CD14-positive monocyte (primary cell): ENCODE measurements around the gene SLC7A10. TPM values are rescaled to one million over a fixed set of nuclear protein-coding genes. Genes with fewer than 3 reads are reported as not detected.
A peak's percentile ranks its signal among the peaks of the same experiment; 100 is the strongest.

Source experiments
- DNase-seq, 3 donors: peaks; one replicate each; pipeline ENCODE4 v3.0.0-alpha.2; 2011 to 2022
- H2AFZ ChIP-seq: 2 replicates; pipeline ENCODE4 v1.6.0; 2012; ENCODE audit warnings: mild to moderate bottlenecking, low read depth, low read length, inconsistent platforms; ENCODE audit not compliant: insufficient read depth, poor library complexity, severe bottlenecking
- H3K27ac ChIP-seq, 2 donors: 1 replicate in 1 of 2; 2 replicates in 1 of 2; pipeline ENCODE4 v1.5.1; 2012 to 2013; ENCODE audit warnings: low read length in 2 of 2, control low read depth in 1 of 2, inconsistent platforms in 1 of 2, low read depth in 1 of 2, mild to moderate bottlenecking in 1 of 2
- H3K27me3 ChIP-seq, 2 donors: one replicate each; pipeline versions ENCODE4 v1.6.0 to v1.6.1; 2011 to 2013; ENCODE audit warnings: low read length in 2 of 2; ENCODE audit not compliant: control insufficient read depth in 2 of 2, insufficient read depth in 2 of 2
- H3K36me3 ChIP-seq, 2 donors: replicated peaks in 1 of 2; 1 replicate in 1 of 2; 2 replicates in 1 of 2; pipeline versions ENCODE4 v1.5.1 to v1.6.1; 2012 to 2013; ENCODE audit warnings: low read length in 2 of 2, control low read depth in 1 of 2, inconsistent platforms in 1 of 2, mild to moderate bottlenecking in 1 of 2; ENCODE audit not compliant: insufficient read depth in 2 of 2, control insufficient read depth in 1 of 2
- H3K4me1 ChIP-seq, 2 donors: 1 replicate in 1 of 2; 2 replicates in 1 of 2; pipeline versions ENCODE4 v1.5.1 to v1.6.1; 2012 to 2013; ENCODE audit warnings: low read length in 2 of 2, control low read depth in 1 of 2, inconsistent platforms in 1 of 2, mild to moderate bottlenecking in 1 of 2, moderate library complexity in 1 of 2; ENCODE audit not compliant: insufficient read depth in 2 of 2, control insufficient read depth in 1 of 2
- H3K4me2 ChIP-seq: replicated peaks from 2 replicates; pipeline ENCODE3; 2012; ENCODE audit warnings: low read length, moderate library complexity, mild to moderate bottlenecking; ENCODE audit not compliant: poor library complexity, severe bottlenecking; ENCODE audit errors: extremely low read depth
- H3K4me3 ChIP-seq, 3 experiments: fragments of 200-600 bp in 1 of 3; sonication (generic) in 1 of 3; replicated peaks in 1 of 3; 1 replicate in 2 of 3; 2 replicates in 1 of 3; pipeline ENCODE4 v1.5.1; 2011 to 2013; ENCODE audit warnings: low read length in 3 of 3, mild to moderate bottlenecking in 3 of 3, control low read depth in 2 of 3, low read depth in 2 of 3, inconsistent platforms in 1 of 3, moderate library complexity in 1 of 3
- H3K79me2 ChIP-seq: 2 replicates; pipeline ENCODE4 v1.6.0; 2012; ENCODE audit warnings: mild to moderate bottlenecking, control low read depth, inconsistent platforms, low read length, moderate library complexity; ENCODE audit not compliant: insufficient read depth
- H3K9ac ChIP-seq: 2 replicates; pipeline ENCODE4 v1.6.0; 2017; ENCODE audit warnings: low read length, mild to moderate bottlenecking; ENCODE audit not compliant: insufficient read depth, poor library complexity, severe bottlenecking
- H3K9me3 ChIP-seq, 2 donors: replicated peaks in 1 of 2; 1 replicate in 1 of 2; 2 replicates in 1 of 2; pipeline versions ENCODE4 v1.5.1 to v1.6.1; 2012 to 2013; ENCODE audit warnings: low read length in 2 of 2, control low read depth in 1 of 2; ENCODE audit not compliant: control insufficient read depth in 1 of 2, insufficient read depth in 1 of 2
- H4K20me1 ChIP-seq: 2 replicates; pipeline ENCODE4 v1.6.0; 2012; ENCODE audit warnings: mild to moderate bottlenecking, low read length, control low read depth, moderate library complexity; ENCODE audit not compliant: insufficient read depth
- H3K27ac Mint-ChIP-seq, 7 donors: one replicate each; pipeline ENCODE4 v1.8.0; 2020; ENCODE audit warnings: mild to moderate bottlenecking in 7 of 7, mixed read lengths in 7 of 7, moderate library complexity in 6 of 7, inconsistent platforms in 2 of 7
- H3K27me3 Mint-ChIP-seq, 3 donors: one replicate each; pipeline ENCODE4 v1.8.0; 2021 to 2022; ENCODE audit warnings: low read depth in 3 of 3, mild to moderate bottlenecking in 3 of 3, mixed read lengths in 3 of 3, moderate library complexity in 3 of 3, inconsistent platforms in 1 of 3
- H3K36me3 Mint-ChIP-seq, 2 donors: one replicate each; pipeline ENCODE4 v1.8.0; 2020; ENCODE audit warnings: mixed read lengths in 2 of 2, inconsistent platforms in 1 of 2, mild to moderate bottlenecking in 1 of 2
- H3K4me1 Mint-ChIP-seq: one replicate; pipeline ENCODE4 v1.8.0; 2020; ENCODE audit warnings: mild to moderate bottlenecking, mixed read lengths
- H3K4me3 Mint-ChIP-seq, 2 donors: one replicate each; pipeline ENCODE4 v1.8.0; 2020; ENCODE audit warnings: mild to moderate bottlenecking in 2 of 2, mixed read lengths in 2 of 2, moderate library complexity in 1 of 2
- H3K9me3 Mint-ChIP-seq, 7 donors: one replicate each; pipeline ENCODE4 v1.8.0; 2020 to 2022; ENCODE audit warnings: mixed read lengths in 7 of 7, mild to moderate bottlenecking in 6 of 7, moderate library complexity in 6 of 7, inconsistent platforms in 2 of 7
- WGBS: methylation state at CpG from one replicate; pipeline ENCODE4 v1.1.5; 2013; ENCODE audit warnings: missing lambda C conversion rate; ENCODE audit not compliant: insufficient coverage; 5-methylcytosine and 5-hydroxymethylcytosine counted together
- intact Hi-C, 2 donors: fragments of 100-400 bp; cut with micrococcal nuclease; formaldehyde crosslinking; loops; one replicate each; pipeline versions ENCODE4 v1.15.0 to v1.15.1; 2023
- polyA plus RNA-seq, 3 donors: library from polyadenylated mRNA; depleted of rRNA in 1 of 3; unstranded in 2 of 3; stranded (reverse) in 1 of 3; fragments of 300-500 nt in 2 of 3; fragments of >200 nt in 1 of 3; fragmentation: Illumina TruSeq in 2 of 3; gene quantifications; 1 replicate in 2 of 3; 2 replicates in 1 of 3; pipeline ENCODE4 v1.2.3, GENCODE V29; 2012 to 2021
- TF ChIP-seq, protein P1 (sequence below): fragments of 200-600 bp; IDR thresholded peaks from one replicate; pipeline ENCODE4 v1.8.0; 2022; ENCODE audit warnings: antibody characterized with exemption, mild to moderate bottlenecking

SLC7A10 gene
- polyA plus RNA-seq, 3 donors, result 0.52 TPM; not detected in 2

GRCh38 chr19:33193269-33193864 is 32.3 kb downstream of the SLC7A10 start:
- intact Hi-C loops, result no loop called here

GRCh38 chr19:33192010-33192409 is 33.6 kb downstream of the SLC7A10 start:
- intact Hi-C loops, result no loop called here
- H3K27me3 Mint-ChIP-seq, result peaks cover 7 to 19% (median 11%) of the 10 kb centered on the region in 3 donors
- Histone ChIP-seq H3K9me3 (no peaks in the 10 kb centered on the region), H3K79me2 (peaks cover 23% of the 10 kb centered on the region), H2AFZ (no peak overlapping the region), H3K9ac (no peak overlapping the region), H3K4me1 (peaks cover 49 to 55% of the 10 kb centered on the region in 2 donors), H4K20me1 (peaks cover 8% of the 10 kb centered on the region), H3K36me3 (peaks cover 0 to 5% of the 10 kb centered on the region in 2 donors), H3K4me3 (no peak overlapping the region), H3K27me3 (no peaks in the 10 kb centered on the region), H3K4me2 (no peak overlapping the region), H3K27ac (no peak overlapping the region)
- 70% methylated on average over 7 of the region's 7 CpGs for WGBS
- no peaks in the 10 kb centered on the region for H3K9me3 Mint-ChIP-seq
- H3K27ac Mint-ChIP-seq, result no peak overlapping the region
- TF ChIP-seq, protein P1, sequence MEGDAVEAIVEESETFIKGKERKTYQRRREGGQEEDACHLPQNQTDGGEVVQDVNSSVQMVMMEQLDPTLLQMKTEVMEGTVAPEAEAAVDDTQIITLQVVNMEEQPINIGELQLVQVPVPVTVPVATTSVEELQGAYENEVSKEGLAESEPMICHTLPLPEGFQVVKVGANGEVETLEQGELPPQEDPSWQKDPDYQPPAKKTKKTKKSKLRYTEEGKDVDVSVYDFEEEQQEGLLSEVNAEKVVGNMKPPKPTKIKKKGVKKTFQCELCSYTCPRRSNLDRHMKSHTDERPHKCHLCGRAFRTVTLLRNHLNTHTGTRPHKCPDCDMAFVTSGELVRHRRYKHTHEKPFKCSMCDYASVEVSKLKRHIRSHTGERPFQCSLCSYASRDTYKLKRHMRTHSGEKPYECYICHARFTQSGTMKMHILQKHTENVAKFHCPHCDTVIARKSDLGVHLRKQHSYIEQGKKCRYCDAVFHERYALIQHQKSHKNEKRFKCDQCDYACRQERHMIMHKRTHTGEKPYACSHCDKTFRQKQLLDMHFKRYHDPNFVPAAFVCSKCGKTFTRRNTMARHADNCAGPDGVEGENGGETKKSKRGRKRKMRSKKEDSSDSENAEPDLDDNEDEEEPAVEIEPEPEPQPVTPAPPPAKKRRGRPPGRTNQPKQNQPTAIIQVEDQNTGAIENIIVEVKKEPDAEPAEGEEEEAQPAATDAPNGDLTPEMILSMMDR, result peak; percentile 12
- peak in 1 of 3 donors; percentile 5 for DNase-seq
- peaks cover 53% of the 10 kb centered on the region for H3K4me1 Mint-ChIP-seq
- peak overlapping the region in 1 of 2 donors; percentile 60 for H3K4me3 Mint-ChIP-seq
- H3K36me3 Mint-ChIP-seq, result peaks cover 4% of the 10 kb centered on the region in 2 donors

More at GRCh38 chr19:33193269-33193864, 32.3 kb downstream of the SLC7A10 start:
- no peaks in the 10 kb centered on the region for H3K9me3 Mint-ChIP-seq
- peak overlapping the region; percentile 68 for H3K4me2 ChIP-seq
- peak overlapping the region in 1 of 7 donors; percentile 86 for H3K27ac Mint-ChIP-seq
- peaks cover 37 to 48% of the 10 kb centered on the region in 2 donors for H3K4me1 ChIP-seq
- no peak overlapping the region for H3K27ac ChIP-seq
- no peak overlapping the region for H3K9ac ChIP-seq
- peaks cover 8% of the 10 kb centered on the region for H4K20me1 ChIP-seq
- peak overlapping the region in 2 of 3 experiments; percentile 19 to 61 for H3K4me3 ChIP-seq
- peaks cover 33% of the 10 kb centered on the region for H3K79me2 ChIP-seq
- peak overlapping the region; percentile 75 for H2AFZ ChIP-seq
- no peaks in the 10 kb centered on the region for H3K9me3 ChIP-seq
- H3K4me3 Mint-ChIP-seq, result peak overlapping the region; percentile 74 to 78
- peaks cover 8 to 16% of the 10 kb centered on the region in 2 donors for H3K36me3 Mint-ChIP-seq
- TF ChIP-seq, protein P1, result no peak
- peaks cover 53% of the 10 kb centered on the region for H3K4me1 Mint-ChIP-seq
- 100% methylated on average over 1 of the region's 8 CpGs for WGBS
- H3K27me3 Mint-ChIP-seq, result peaks cover 7 to 19% (median 11%) of the 10 kb centered on the region in 3 donors
- peaks cover 2 to 19% of the 10 kb centered on the region in 2 donors for H3K36me3 ChIP-seq
- no peak for DNase-seq
- no peaks in the 10 kb centered on the region for H3K27me3 ChIP-seq
